Lower lobe of right lung (tissue), 2 donors: ENCODE measurements around the gene MANF. TPM values are rescaled to one million over a fixed set of nuclear protein-coding genes. Genes with fewer than 3 reads are reported as not detected.
"Not testable (repeated sequence)": the region's sequence is repeated elsewhere in the genome, so short reads cannot be mapped to it uniquely, and the experiment has no call there.

ENCODE experiments used
- ATAC-seq, 2 donors: fragments of 200-7000 bp; cut with Tn5 transposase; one replicate each; pipeline ENCODE4 v1.9.1; 2020 to 2022; ENCODE audit warnings: mild to moderate bottlenecking in 2 of 2, moderate library complexity in 2 of 2
- DNase-seq: peaks from one replicate; pipeline ENCODE4 v3.0.0-alpha.2; 2020
- H3K27ac ChIP-seq: fragments of 200-600 bp; one replicate; pipeline ENCODE4 v1.8.0; 2022
- H3K27me3 ChIP-seq: fragments of 200-600 bp; one replicate; pipeline ENCODE4 v1.8.0; 2022; ENCODE audit warnings: low read depth
- H3K36me3 ChIP-seq: fragments of 200-600 bp; one replicate; pipeline ENCODE4 v1.8.0; 2022; ENCODE audit warnings: mild to moderate bottlenecking
- H3K4me1 ChIP-seq: fragments of 200-600 bp; one replicate; pipeline ENCODE4 v1.8.0; 2022
- H3K4me3 ChIP-seq: fragments of 200-600 bp; one replicate; pipeline ENCODE4 v1.8.0; 2022; ENCODE audit warnings: mild to moderate bottlenecking
- H3K9me3 ChIP-seq: fragments of 200-600 bp; one replicate; pipeline ENCODE4 v1.8.0; 2022
- CTCF ChIP-seq: fragments of 200-600 bp; IDR thresholded peaks from one replicate; pipeline ENCODE4 v1.8.0; 2022; ENCODE audit warnings: antibody characterized with exemption, mild to moderate bottlenecking
- intact Hi-C: fragments of 100-400 bp; cut with DNase I; formaldehyde crosslinking; loops from one replicate; pipeline ENCODE4 v1.11.0; 2022
- total RNA-seq: library from RNA; stranded (reverse); fragmentation: NEBNext Ultra II Directional; extraction: Animal tissue kit (Norgen Biotek cat#: 25700); gene quantifications from one replicate; pipeline ENCODE4 v1.2.1, GENCODE V29; 2021
- donor health status: DM: no; HTN: yes; CAD: no; lungs with severe emphysema.

Gene MANF
- total RNA-seq, 1 donor from 2014 or later, result 59.8 TPM

- no peak for ATAC-seq
- no peak for DNase-seq
- Histone ChIP-seq H3K27ac (peak overlapping the region; percentile 92), H3K9me3 (no peaks in the 10 kb centered on the region), H3K4me1 (peaks cover 64% of the 10 kb centered on the region), H3K27me3 (no peaks in the 10 kb centered on the region), H3K4me3 (peak overlapping the region; percentile 76), H3K36me3 (peaks cover 36% of the 10 kb centered on the region)
- TF ChIP-seq CTCF, result no peak
- intact Hi-C loops, result no loop called here
Measured at GRCh38 chr3:51386852-51387229, 1.8 kb downstream of the MANF start.

- peak overlapping the region; percentile 76 for H3K4me3 ChIP-seq
Measured at GRCh38 chr3:51387281-51387680, 2.2 kb downstream of the MANF start.

GRCh38 chr3:51388286-51389029 lies 3.4 kb downstream of the MANF start:
- no peak overlapping the region for H3K4me3 ChIP-seq

More at GRCh38 chr3:51387281-51387680, 2.2 kb downstream of the MANF start:
- ATAC-seq, H3K27ac ChIP-seq, intact Hi-C loops, H3K27me3 ChIP-seq, H3K9me3 ChIP-seq, DNase-seq: not testable (repeated sequence)
- peaks cover 37% of the 10 kb centered on the region for H3K36me3 ChIP-seq
- H3K4me1 ChIP-seq, result peaks cover 69% of the 10 kb centered on the region

GRCh38 chr3:51389423-51390183 lies 4.5 kb downstream of the MANF start:
- Histone ChIP-seq H3K27me3 (no peaks in the 10 kb centered on the region), H3K4me3 (no peak overlapping the region), H3K4me1 (peaks cover 80% of the 10 kb centered on the region), H3K36me3 (peaks cover 60% of the 10 kb centered on the region), H3K9me3 (no peaks in the 10 kb centered on the region), H3K27ac (no peak overlapping the region)
- ATAC-seq, result no peak
- peak; percentile 73 for DNase-seq
- peak; percentile 67 for TF ChIP-seq CTCF
- intact Hi-C loops, result no loop called here

More at GRCh38 chr3:51388286-51389029, 3.4 kb downstream of the MANF start:
- no peaks in the 10 kb centered on the region for H3K9me3 ChIP-seq
- intact Hi-C loops, result no loop called here
- peaks cover 77% of the 10 kb centered on the region for H3K4me1 ChIP-seq
- no peaks in the 10 kb centered on the region for H3K27me3 ChIP-seq
- no peak for ATAC-seq
- H3K36me3 ChIP-seq, result peaks cover 49% of the 10 kb centered on the region
- peak; percentile 13 for TF ChIP-seq CTCF
- DNase-seq, result no peak
- H3K27ac ChIP-seq, result no peak overlapping the region

GRCh38 chr3:51390246-51391074 lies 5.4 kb downstream of the MANF start:
- H3K9me3 ChIP-seq, result no peaks in the 10 kb centered on the region
- no peaks in the 10 kb centered on the region for H3K27me3 ChIP-seq
- ATAC-seq (peak; percentile 2 to 3), DNase-seq (no peak)
- no peak for TF ChIP-seq CTCF
- peaks cover 86% of the 10 kb centered on the region for H3K4me1 ChIP-seq
- intact Hi-C loops, result no loop called here
- peak overlapping the region; percentile 79 for H3K4me3 ChIP-seq
- H3K36me3 ChIP-seq, result peaks cover 69% of the 10 kb centered on the region
- H3K27ac ChIP-seq, result peak overlapping the region; percentile 86
